Panc1 (cell line): ENCODE results near the gene HKDC1.

ENCODE experiments used
- CTCF ChIP-seq: fragments of 450-650 bp; IDR thresholded peaks from 2 replicates; pipeline ENCODE4 v1.5.1; 2017; ENCODE audit warnings: mild to moderate bottlenecking
- POLR2AphosphoS5 ChIP-seq: IDR thresholded peaks from 2 replicates; pipeline ENCODE4 v1.6.1; 2012; ENCODE audit warnings: mild to moderate bottlenecking, low read depth, low read length, moderate library complexity
- REST ChIP-seq, 2 experiments: IDR thresholded peaks; 2 replicates each; pipeline ENCODE4 v1.6.1; 2011 to 2012; ENCODE audit warnings: low read depth in 2 of 2, control low read depth in 1 of 2, low read length in 1 of 2, mild to moderate bottlenecking in 1 of 2, moderate library complexity in 1 of 2; ENCODE audit not compliant: insufficient read depth in 1 of 2
- SIN3A ChIP-seq: IDR thresholded peaks from 2 replicates; pipeline ENCODE4 v1.6.1; 2012; ENCODE audit warnings: low read depth, mild to moderate bottlenecking, low read length, moderate library complexity, borderline replicate concordance; ENCODE audit not compliant: insufficient read depth

GRCh38 chr10:69172241-69172982 lies 47.7 kb upstream of the HKDC1 start:
- no peak for TF ChIP-seq CTCF
- no peak for TF ChIP-seq POLR2AphosphoS5
- TF ChIP-seq REST (IDR thresholded peaks at IDR 0.05; ENCODE audit: insufficient read depth in 1 of 2, low read depth in 2 of 2, low read length in 1 of 2) = no peak
- no peak for TF ChIP-seq SIN3A
